ENCODE measurements around the gene MANBA.

GRCh38 chr4:102786279-102786678 lies 25.5 kb upstream of the MANBA start:
- TF ChIP-seq YY1 (IDR thresholded peaks at IDR 0.05; ENCODE audit: insufficient read depth, insufficient read length) (no peak), ZNF274 (IDR thresholded peaks at IDR 0.05; ENCODE audit: low read depth, low read length) (no peak)

All from NT2/D1 (cell line).